B cell (primary cell): ENCODE data around the gene HEXIM1. TPM values are rescaled to one million over a fixed set of nuclear protein-coding genes. Genes with fewer than 3 reads are reported as not detected.
A peak's percentile ranks its signal among the peaks of the same experiment; 100 is the strongest.

ENCODE experiments used
- ATAC-seq: fragments of 200-7000 bp; cut with Tn5 transposase; one replicate; pipeline ENCODE4 v1.10.0; 2021; ENCODE audit warnings: low read depth, mild to moderate bottlenecking, moderate number of reproducible peaks, moderate library complexity
- CTCF ChIA-PET: fragments of 350-600 bp; sonication (Branson Sonifier 250); formaldehyde crosslinking; loops from one replicate; lab custom pipeline; 2021; ENCODE audit warnings: antibody characterized with exemption, inconsistent platforms; lab: Charles Lee
- POLR2A ChIA-PET: fragments of 350-600 bp; sonication (Branson Sonifier 250); formaldehyde crosslinking; loops from one replicate; lab custom pipeline; 2021; ENCODE audit warnings: antibody characterized with exemption; lab: Charles Lee
- DNase-seq: peaks from one replicate; pipeline ENCODE4 v3.0.0; 2013
- H2AFZ ChIP-seq: 2 replicates; pipeline ENCODE4 v1.6.1; 2012; ENCODE audit warnings: mild to moderate bottlenecking, low read depth, low read length; ENCODE audit not compliant: insufficient read depth, poor library complexity, severe bottlenecking
- H3K27ac ChIP-seq, 2 donors: 1 replicate in 1 of 2; 2 replicates in 1 of 2; pipeline ENCODE4 v1.5.1; 2012 to 2013; ENCODE audit warnings: low read length in 2 of 2, mild to moderate bottlenecking in 2 of 2, moderate library complexity in 1 of 2
- H3K27me3 ChIP-seq, 4 experiments: fragments of 200-600 bp in 1 of 4; sonication (generic) in 1 of 4; replicated peaks in 1 of 4; 1 replicate in 2 of 4; 2 replicates in 2 of 4; pipeline versions ENCODE4 v1.6.1 to v1.7.0; 2013 to 2016; ENCODE audit warnings: low read length in 3 of 4, mild to moderate bottlenecking in 2 of 4, mixed read lengths in 1 of 4, moderate library complexity in 1 of 4; ENCODE audit not compliant: insufficient read depth in 4 of 4, control insufficient read depth in 3 of 4; ENCODE audit errors: control extremely low read depth in 1 of 4
- H3K36me3 ChIP-seq, 2 experiments: replicated peaks in 1 of 2; 1 replicate in 1 of 2; 2 replicates in 1 of 2; pipeline versions ENCODE4 v1.6.1 to v1.7.1; 2013; ENCODE audit warnings: low read length in 1 of 2; ENCODE audit not compliant: insufficient read depth in 2 of 2, control insufficient read depth in 1 of 2; ENCODE audit errors: control extremely low read depth in 1 of 2, extremely low read depth in 1 of 2
- H3K4me1 ChIP-seq, 2 donors: fragments of 200-600 bp in 1 of 2; sonication (generic) in 1 of 2; 1 replicate in 1 of 2; 2 replicates in 1 of 2; pipeline versions ENCODE4 v1.5.1 to v1.6.1; 2013 to 2017; ENCODE audit warnings: low read length in 2 of 2; ENCODE audit not compliant: control insufficient read depth in 2 of 2, insufficient read depth in 2 of 2
- H3K4me2 ChIP-seq: replicated peaks from 2 replicates; pipeline ENCODE3; 2012; ENCODE audit warnings: mild to moderate bottlenecking, low read depth, low read length; ENCODE audit not compliant: poor library complexity, severe bottlenecking
- H3K4me3 ChIP-seq, 5 experiments: fragments of 200-600 bp in 1 of 5; sonication (generic) in 1 of 5; 1 replicate in 3 of 5; 2 replicates in 2 of 5; pipeline versions ENCODE4 v1.5.1 to v1.7.0; 2011 to 2016; ENCODE audit warnings: low read length in 4 of 5, mild to moderate bottlenecking in 4 of 5, low read depth in 2 of 5, control low read depth in 1 of 5, moderate library complexity in 1 of 5; ENCODE audit not compliant: insufficient read depth in 1 of 5; ENCODE audit errors: control extremely low read depth in 1 of 5, extremely low read depth in 1 of 5
- H3K79me2 ChIP-seq: fragments of 200-600 bp; sonication (generic); one replicate; pipeline ENCODE4 v1.6.0; 2016; ENCODE audit warnings: low read length; ENCODE audit not compliant: control insufficient read depth, insufficient read depth
- H3K9ac ChIP-seq: fragments of 200-600 bp; sonication (generic); 2 replicates; pipeline ENCODE4 v1.6.1; 2017; ENCODE audit warnings: mild to moderate bottlenecking, low read length, moderate library complexity
- H3K9me3 ChIP-seq, 3 donors: one replicate each; pipeline versions ENCODE4 v1.6.1 to v1.7.1; 2013; ENCODE audit warnings: low read length in 2 of 3; ENCODE audit not compliant: control insufficient read depth in 2 of 3, insufficient read depth in 1 of 3; ENCODE audit errors: control extremely low read depth in 1 of 3
- H4K20me1 ChIP-seq: 2 replicates; pipeline ENCODE4 v1.6.0; 2012; ENCODE audit warnings: mild to moderate bottlenecking, low read length; ENCODE audit not compliant: insufficient read depth, control insufficient read depth, poor library complexity, severe bottlenecking
- H3K27ac Mint-ChIP-seq: one replicate; pipeline ENCODE4 v1.8.0; 2021; ENCODE audit warnings: mixed read lengths
- H3K27me3 Mint-ChIP-seq: one replicate; pipeline ENCODE4 v1.8.0; 2021; ENCODE audit warnings: mixed read lengths
- H3K4me1 Mint-ChIP-seq: one replicate; pipeline ENCODE4 v1.8.0; 2021; ENCODE audit warnings: mixed read lengths
- H3K4me3 Mint-ChIP-seq: one replicate; pipeline ENCODE4 v1.8.0; 2021; ENCODE audit warnings: mixed read lengths
- H3K9me3 Mint-ChIP-seq: one replicate; pipeline ENCODE4 v1.8.0; 2022; ENCODE audit warnings: mixed read lengths; ENCODE audit not compliant: insufficient read depth
- CTCF ChIP-seq: fragments of 200-600 bp; IDR thresholded peaks from one replicate; pipeline ENCODE4 v1.8.0; 2022; ENCODE audit warnings: antibody characterized with exemption, mild to moderate bottlenecking
- EZH2 ChIP-seq: IDR thresholded peaks from 2 replicates; pipeline ENCODE4 v1.6.1; 2012; ENCODE audit warnings: borderline replicate concordance, low read depth, mild to moderate bottlenecking, moderate library complexity, low read length; ENCODE audit not compliant: insufficient read depth, poor library complexity, severe bottlenecking
- WGBS: methylation state at CpG from one replicate; pipeline ENCODE4 v1.1.5; 2013; ENCODE audit warnings: missing lambda C conversion rate; ENCODE audit not compliant: insufficient coverage; 5-methylcytosine and 5-hydroxymethylcytosine counted together
- intact Hi-C: fragments of 100-400 bp; cut with micrococcal nuclease; formaldehyde crosslinking; loops from one replicate; pipeline ENCODE4 v1.10.0; 2022
- polyA minus RNA-seq: library from RNA; depleted of rRNA, polyadenylated mRNA; stranded (reverse); fragments of >200 nt; gene quantifications from 2 replicates; pipeline ENCODE4 v1.2.3, GENCODE V29; 2012
- polyA plus RNA-seq: library from polyadenylated mRNA; depleted of rRNA; stranded (reverse); fragments of >200 nt; gene quantifications from 2 replicates; pipeline ENCODE4 v1.2.3, GENCODE V29; 2012
- total RNA-seq, 2 donors: library from RNA; stranded (reverse); fragments of 120-200 nt in 1 of 2; gene quantifications; 1 replicate in 1 of 2; 2 replicates in 1 of 2; pipeline versions ENCODE4 v1.2.3 to v1.2.4, GENCODE V29; 2013 to 2022

The HEXIM1 gene, protein sequence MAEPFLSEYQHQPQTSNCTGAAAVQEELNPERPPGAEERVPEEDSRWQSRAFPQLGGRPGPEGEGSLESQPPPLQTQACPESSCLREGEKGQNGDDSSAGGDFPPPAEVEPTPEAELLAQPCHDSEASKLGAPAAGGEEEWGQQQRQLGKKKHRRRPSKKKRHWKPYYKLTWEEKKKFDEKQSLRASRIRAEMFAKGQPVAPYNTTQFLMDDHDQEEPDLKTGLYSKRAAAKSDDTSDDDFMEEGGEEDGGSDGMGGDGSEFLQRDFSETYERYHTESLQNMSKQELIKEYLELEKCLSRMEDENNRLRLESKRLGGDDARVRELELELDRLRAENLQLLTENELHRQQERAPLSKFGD
- total RNA-seq, result 48.9 and 49.6 TPM in 2 replicates
- 15.2 TPM for total RNA-seq (2013)
- polyA plus RNA-seq, result 20.6 and 23.7 TPM in 2 replicates
- polyA minus RNA-seq, result 11.8 and 22.6 TPM in 2 replicates

DNA sequence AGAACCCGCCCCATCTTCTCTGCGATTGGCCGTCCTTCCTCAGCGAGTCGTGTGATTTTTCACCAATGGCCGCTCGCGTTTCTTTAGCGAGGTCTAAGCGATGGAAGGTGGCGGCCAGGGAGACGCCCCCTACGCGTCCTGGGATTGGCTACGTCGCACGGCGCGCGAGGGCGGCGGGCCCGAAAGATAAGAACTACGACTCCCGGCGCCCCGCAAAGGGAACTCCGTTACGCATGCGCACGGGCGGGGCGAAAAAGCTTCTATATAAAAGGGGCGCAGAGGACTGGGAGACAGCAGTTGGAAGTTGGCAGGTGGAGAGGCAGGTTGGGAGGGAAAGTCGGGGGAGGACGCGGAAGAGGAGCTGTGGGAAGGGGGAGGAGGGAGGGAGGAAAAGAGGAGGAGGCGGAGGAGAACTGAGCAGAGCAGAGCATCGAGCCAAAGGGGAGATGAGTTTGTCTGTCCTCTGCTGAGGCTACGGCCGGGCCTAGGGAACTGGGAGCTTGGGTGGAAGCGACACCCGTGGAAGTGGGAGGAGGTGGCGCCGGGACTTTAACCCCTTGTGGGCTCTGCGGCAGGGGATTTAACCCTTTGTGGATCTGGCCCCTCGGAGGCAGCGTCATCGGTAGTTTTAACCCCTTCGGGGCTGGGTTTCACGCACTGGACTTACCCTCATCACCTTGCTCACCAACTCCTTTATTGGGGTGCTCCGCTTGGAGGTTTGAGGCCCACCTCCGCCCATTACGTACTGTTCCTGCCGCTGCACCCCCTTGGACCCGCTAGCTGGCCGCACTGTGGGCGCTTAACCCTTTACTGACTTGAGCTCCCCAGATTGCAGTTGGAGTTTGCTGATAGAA, at the start of gene HEXIM1:
Gene HEXIM1, plus strand, starts transcription at position 293 of the 854 bp plus-strand sequence. CDS start 716 bp downstream, outside the sequence.
- H3K4me1 ChIP-seq, result peaks cover 38 to 66% of the 10 kb centered on the region in 2 donors

More for the DNA sequence above, at the start of gene HEXIM1:
- DNase-seq (peak; percentile 100), ATAC-seq (peak; percentile 74)
- H2AFZ ChIP-seq, result peak within 1 kb of the TSS; percentile 85
- POLR2A ChIA-PET, result interaction anchor here (0.6 to 6.6 kb wide), 18 partner anchors 11 to 1078 kb away, joined by 3 to 246 read pairs (median 9); partner anchors contain the start of genes ACBD4, EFTUD2, G6PC3 and HEXIM2
- no peaks in the 10 kb centered on the region for H3K27me3 ChIP-seq
- peaks cover 61% of the 10 kb centered on the region for H3K4me1 Mint-ChIP-seq
- peak within 1 kb of the TSS; percentile 99 for H3K27ac Mint-ChIP-seq
- TF ChIP-seq CTCF (no peak), EZH2 (no peak)
- CTCF ChIA-PET, result interaction anchor here (0.6 to 7.5 kb wide), 19 partner anchors 8 to 228 kb away, joined by 3 to 242 read pairs (median 4); partner anchors contain the start of genes ACBD4, FMNL1, HEXIM2 and MAP3K14
- intact Hi-C loops, result loop anchor here (1.0 to 5.0 kb wide), 9 partner anchors 13 to 1141 kb away; partner anchors contain the start of genes ACBD4, HEXIM2 and NMT1
- under 1% methylated on average over 52 of the region's 58 CpGs for WGBS
- H3K9me3 ChIP-seq, result peaks cover 0 to 3% (median 0%) of the 10 kb centered on the region in 3 donors
- H3K4me3 ChIP-seq, result peak within 1 kb of the TSS; percentile 69 to 99 (median 85)
- H3K79me2 ChIP-seq, result peaks cover 44% of the 10 kb centered on the region
- no peaks in the 10 kb centered on the region for H3K9me3 Mint-ChIP-seq
- no peaks in the 10 kb centered on the region for H3K36me3 ChIP-seq
- H3K4me2 ChIP-seq, result peak within 1 kb of the TSS; percentile 93
- H3K27ac ChIP-seq, result peak within 1 kb of the TSS; percentile 97 to 98
- peak within 1 kb of the TSS; percentile 91 for H3K4me3 Mint-ChIP-seq
- H3K9ac ChIP-seq, result peak within 1 kb of the TSS; percentile 97
- no peaks in the 10 kb centered on the region for H3K27me3 Mint-ChIP-seq
- peaks cover 17% of the 10 kb centered on the region for H4K20me1 ChIP-seq
